ENCODE measurements around the gene PLSCR3. TPM values are rescaled to one million over a fixed set of nuclear protein-coding genes. Genes with fewer than 3 reads are reported as not detected.

PLSCR3 gene
- polyA plus RNA-seq, 4 donors = 6.3 to 18.0 (median 13.6) TPM

GRCh38 chr17:7431231-7431630, 36.9 kb upstream of the PLSCR3 start:
- FAIRE-seq = no peak
- Histone ChIP-seq H3K27ac (ENCODE audit: low read depth in 1 of 3, low read length in 2 of 3) (no peak overlapping the region), H3K4me3 (ENCODE audit: low read depth in 1 of 3, low read length in 3 of 3) (no peak overlapping the region), H3K36me3 (ENCODE audit: control insufficient read depth in 3 of 3, insufficient read depth in 2 of 3, low read depth in 1 of 3, low read length in 3 of 3) (no peaks in the 10 kb centered on the region), H3K9me3 (ENCODE audit: control insufficient read depth in 2 of 2, insufficient read depth in 1 of 2, low read depth in 1 of 2, low read length in 1 of 2) (no peaks in the 10 kb centered on the region), H3K27me3 (ENCODE audit: control insufficient read depth in 3 of 3, insufficient read depth in 3 of 3, low read length in 3 of 3) (peaks cover 0 to 10% (median 0%) of the 10 kb centered on the region in 3 donors), H3K4me1 (ENCODE audit: control insufficient read depth in 3 of 3, insufficient read depth in 2 of 3, low read depth in 1 of 3, low read length in 2 of 3) (peaks cover 0 to 3% (median 0%) of the 10 kb centered on the region in 3 donors)
- no peak for DNase-seq
- 87 to 91% (median 91%) methylated on average over 1 of the region's 1 CpG for WGBS, 3 donors

- 91 to 93% (median 92%) methylated on average over 10 of the region's 10 CpGs for WGBS, 3 donors
- FAIRE-seq = no peak
Observed at GRCh38 chr17:7429722-7430121, 35.4 kb upstream of the PLSCR3 start.

DNA sequence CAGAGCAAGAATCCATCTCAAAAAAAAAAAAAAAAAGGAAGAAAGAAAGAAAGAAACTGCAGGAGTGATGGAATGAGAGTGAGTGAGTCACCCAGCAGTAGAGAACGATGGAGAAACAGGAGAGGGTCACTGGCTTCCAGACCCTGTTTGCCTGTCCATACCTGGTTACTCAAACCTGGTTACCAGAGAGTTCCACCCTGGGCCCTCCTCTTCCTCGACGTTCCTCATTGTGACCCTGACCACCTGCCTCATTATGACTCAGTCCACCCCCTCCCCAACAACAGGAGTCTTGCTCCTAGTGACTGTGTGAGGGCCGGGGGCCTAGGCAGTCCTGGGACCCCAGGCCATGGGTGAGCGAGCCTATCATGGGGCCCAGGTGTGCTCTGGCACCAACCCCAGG, 34.2 kb upstream of the PLSCR3 start, which contains the start of gene SPEM3:
SPEM3 (plus strand) TSS at position 301 of the 400 bp plus-strand sequence; CDS start at position 347, 46 bp downstream.
- Histone ChIP-seq H3K27ac (ENCODE audit: low read depth in 1 of 3, low read length in 2 of 3) (no peak within 1 kb of the TSS), H3K36me3 (ENCODE audit: control insufficient read depth in 3 of 3, insufficient read depth in 2 of 3, low read depth in 1 of 3, low read length in 3 of 3) (no peaks in the 10 kb centered on the region), H3K4me1 (ENCODE audit: control insufficient read depth in 3 of 3, insufficient read depth in 2 of 3, low read depth in 1 of 3, low read length in 2 of 3) (no peaks in the 10 kb centered on the region), H3K9me3 (ENCODE audit: control insufficient read depth in 2 of 2, insufficient read depth in 1 of 2, low read depth in 1 of 2, low read length in 1 of 2) (no peaks in the 10 kb centered on the region), H3K27me3 (ENCODE audit: control insufficient read depth in 3 of 3, insufficient read depth in 3 of 3, low read length in 3 of 3) (peaks cover 0 to 3% (median 0%) of the 10 kb centered on the region in 3 donors), H3K4me3 (ENCODE audit: low read depth in 1 of 3, low read length in 3 of 3) (no peak within 1 kb of the TSS)
- WGBS, 3 donors = 42 to 72% (median 52%) methylated on average over 5 of the region's 5 CpGs
- FAIRE-seq = no peak
- DNase-seq = no peak

More at GRCh38 chr17:7429722-7430121, 35.4 kb upstream of the PLSCR3 start:
- H3K27ac ChIP-seq (ENCODE audit: low read depth in 1 of 3, low read length in 2 of 3) = no peak overlapping the region
- H3K9me3 ChIP-seq (ENCODE audit: control insufficient read depth in 2 of 2, insufficient read depth in 1 of 2, low read depth in 1 of 2, low read length in 1 of 2) = no peaks in the 10 kb centered on the region
- no peaks in the 10 kb centered on the region for H3K4me1 ChIP-seq (ENCODE audit: control insufficient read depth in 3 of 3, insufficient read depth in 2 of 3, low read depth in 1 of 3, low read length in 2 of 3)
- H3K36me3 ChIP-seq (ENCODE audit: control insufficient read depth in 3 of 3, insufficient read depth in 2 of 3, low read depth in 1 of 3, low read length in 3 of 3) = no peaks in the 10 kb centered on the region
- no peak overlapping the region for H3K4me3 ChIP-seq (ENCODE audit: low read depth in 1 of 3, low read length in 3 of 3)
- DNase-seq = no peak
- H3K27me3 ChIP-seq (ENCODE audit: control insufficient read depth in 3 of 3, insufficient read depth in 3 of 3, low read length in 3 of 3) = peaks cover 0 to 3% (median 0%) of the 10 kb centered on the region in 3 donors

GRCh38 chr17:7427549-7427948, 33.2 kb upstream of the PLSCR3 start:
- 91 to 95% (median 92%) methylated on average over 7 of the region's 7 CpGs for WGBS, 3 donors
- no peak overlapping the region for H3K4me3 ChIP-seq (ENCODE audit: low read depth in 1 of 3, low read length in 3 of 3)
- H3K9me3 ChIP-seq (ENCODE audit: control insufficient read depth in 2 of 2, insufficient read depth in 1 of 2, low read depth in 1 of 2, low read length in 1 of 2) = no peaks in the 10 kb centered on the region
- H3K27ac ChIP-seq (ENCODE audit: low read depth in 1 of 3, low read length in 2 of 3) = no peak overlapping the region
- no peak for DNase-seq
- H3K36me3 ChIP-seq (ENCODE audit: control insufficient read depth in 3 of 3, insufficient read depth in 2 of 3, low read depth in 1 of 3, low read length in 3 of 3) = no peaks in the 10 kb centered on the region
- H3K4me1 ChIP-seq (ENCODE audit: control insufficient read depth in 3 of 3, insufficient read depth in 2 of 3, low read depth in 1 of 3, low read length in 2 of 3) = no peaks in the 10 kb centered on the region
- no peak for FAIRE-seq
- H3K27me3 ChIP-seq (ENCODE audit: control insufficient read depth in 3 of 3, insufficient read depth in 3 of 3, low read length in 3 of 3) = peaks cover 0 to 3% (median 0%) of the 10 kb centered on the region in 3 donors

DNA sequence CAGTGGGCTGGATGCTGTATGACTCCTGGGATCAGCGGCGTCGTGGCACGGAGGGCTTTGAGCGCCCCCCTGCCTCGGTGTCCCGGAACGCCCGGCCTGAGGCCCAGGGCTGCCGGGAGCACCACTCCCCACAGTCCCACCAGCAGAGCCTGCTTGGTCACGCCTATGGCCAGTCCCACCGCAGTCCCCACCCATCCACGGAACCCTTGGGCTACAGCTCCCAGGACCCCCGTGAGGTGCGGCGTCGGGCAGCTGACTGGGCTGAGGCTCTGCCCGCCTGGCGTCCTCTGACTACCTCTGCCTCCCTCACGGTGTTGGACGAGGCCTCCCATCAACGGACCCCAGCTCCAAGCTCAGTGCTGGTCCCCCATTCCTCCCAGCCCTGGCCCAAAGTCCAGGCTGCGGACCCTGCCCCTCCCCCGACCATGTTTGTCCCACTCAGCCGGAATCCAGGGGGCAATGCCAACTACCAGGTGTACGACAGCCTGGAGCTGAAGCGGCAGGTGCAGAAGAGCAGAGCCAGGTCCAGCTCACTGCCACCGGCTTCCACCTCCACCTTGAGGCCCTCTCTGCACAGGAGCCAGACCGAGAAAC, 32.7 kb upstream of the PLSCR3 start:
- Histone ChIP-seq H3K36me3 (ENCODE audit: control insufficient read depth in 3 of 3, insufficient read depth in 2 of 3, low read depth in 1 of 3, low read length in 3 of 3) (no peaks in the 10 kb centered on the region), H3K9me3 (ENCODE audit: control insufficient read depth in 2 of 2, insufficient read depth in 1 of 2, low read depth in 1 of 2, low read length in 1 of 2) (no peaks in the 10 kb centered on the region), H3K4me3 (ENCODE audit: low read depth in 1 of 3, low read length in 3 of 3) (no peak overlapping the region), H3K4me1 (ENCODE audit: control insufficient read depth in 3 of 3, insufficient read depth in 2 of 3, low read depth in 1 of 3, low read length in 2 of 3) (no peaks in the 10 kb centered on the region), H3K27ac (ENCODE audit: low read depth in 1 of 3, low read length in 2 of 3) (no peak overlapping the region), H3K27me3 (ENCODE audit: control insufficient read depth in 3 of 3, insufficient read depth in 3 of 3, low read length in 3 of 3) (peaks cover 0 to 3% (median 0%) of the 10 kb centered on the region in 3 donors)
- WGBS, 3 donors = 90 to 93% (median 93%) methylated on average over 29 of the region's 29 CpGs
- FAIRE-seq = no peak
- DNase-seq = no peak

DNA sequence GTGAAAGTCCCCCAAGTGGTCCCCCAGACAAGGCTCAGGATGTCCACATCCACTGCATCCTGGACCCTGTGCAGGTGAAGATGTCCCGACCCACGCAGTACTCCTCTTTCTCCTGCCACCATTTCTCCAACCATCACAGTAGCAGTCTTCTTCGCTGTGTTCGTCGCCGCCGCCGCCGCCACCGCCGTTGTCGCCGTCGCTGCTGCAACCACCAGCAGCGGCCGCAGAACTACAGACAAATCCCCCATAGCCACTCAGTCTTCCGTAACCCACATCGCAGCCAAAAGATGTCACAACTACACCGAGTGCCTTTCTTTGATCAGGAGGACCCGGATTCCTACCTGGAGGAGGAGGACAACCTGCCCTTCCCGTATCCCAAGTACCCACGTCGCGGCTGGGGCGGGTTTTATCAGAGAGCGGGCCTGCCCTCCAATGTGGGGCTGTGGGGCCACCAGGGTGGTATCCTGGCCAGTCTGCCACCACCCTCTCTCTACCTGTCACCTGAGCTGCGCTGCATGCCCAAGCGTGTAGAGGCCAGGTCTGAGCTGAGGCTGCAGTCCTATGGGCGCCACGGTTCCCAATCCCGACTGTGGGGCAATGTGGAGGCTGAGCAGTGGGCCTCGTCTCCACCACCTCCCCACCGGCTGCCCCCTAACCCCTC, 32.0 kb upstream of the PLSCR3 start:
- H3K9me3 ChIP-seq (ENCODE audit: control insufficient read depth in 2 of 2, insufficient read depth in 1 of 2, low read depth in 1 of 2, low read length in 1 of 2) = no peaks in the 10 kb centered on the region
- DNase-seq (no peak), FAIRE-seq (no peak)
- WGBS, 3 donors = 93 to 94% (median 94%) methylated on average over 31 to 33 of the region's 33 CpGs
- peaks cover 0 to 3% (median 0%) of the 10 kb centered on the region in 3 donors for H3K27me3 ChIP-seq (ENCODE audit: control insufficient read depth in 3 of 3, insufficient read depth in 3 of 3, low read length in 3 of 3)
- H3K4me3 ChIP-seq (ENCODE audit: low read depth in 1 of 3, low read length in 3 of 3) = no peak overlapping the region
- no peaks in the 10 kb centered on the region for H3K36me3 ChIP-seq (ENCODE audit: control insufficient read depth in 3 of 3, insufficient read depth in 2 of 3, low read depth in 1 of 3, low read length in 3 of 3)
- no peak overlapping the region for H3K27ac ChIP-seq (ENCODE audit: low read depth in 1 of 3, low read length in 2 of 3)
- H3K4me1 ChIP-seq (ENCODE audit: control insufficient read depth in 3 of 3, insufficient read depth in 2 of 3, low read depth in 1 of 3, low read length in 2 of 3) = no peaks in the 10 kb centered on the region

DNA sequence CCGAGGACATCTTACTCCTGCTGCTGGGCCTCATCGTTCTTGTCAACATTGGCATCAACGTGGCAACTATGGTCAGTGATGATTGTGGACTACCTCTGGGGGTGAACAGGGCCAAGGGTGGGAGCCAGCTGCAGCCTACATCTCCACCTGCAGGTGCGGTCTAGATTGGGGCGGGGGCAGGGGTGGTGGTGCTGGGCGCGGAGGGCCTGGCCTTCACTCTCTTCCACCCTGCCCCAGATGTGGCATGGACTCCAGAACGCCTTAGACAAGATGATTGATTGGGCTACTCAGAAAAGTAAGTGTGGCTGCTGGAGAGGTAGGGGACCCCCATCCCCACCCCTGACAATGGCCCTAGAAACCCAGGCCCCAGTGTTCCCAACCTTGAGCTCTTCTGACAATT, 31.4 kb upstream of the PLSCR3 start:
- FAIRE-seq = no peak

GRCh38 chr17:7425316-7425715, 31.0 kb upstream of the PLSCR3 start, which contains the start of gene SPEM2:
SPEM2 (plus strand) TSS chr17:7425616; CDS start chr17:7425689, 73 bp downstream.
- Histone ChIP-seq H3K36me3 (ENCODE audit: control insufficient read depth in 3 of 3, insufficient read depth in 2 of 3, low read depth in 1 of 3, low read length in 3 of 3) (no peaks in the 10 kb centered on the region), H3K4me1 (ENCODE audit: control insufficient read depth in 3 of 3, insufficient read depth in 2 of 3, low read depth in 1 of 3, low read length in 2 of 3) (no peaks in the 10 kb centered on the region), H3K4me3 (ENCODE audit: low read depth in 1 of 3, low read length in 3 of 3) (no peak within 1 kb of the TSS), H3K27me3 (ENCODE audit: control insufficient read depth in 3 of 3, insufficient read depth in 3 of 3, low read length in 3 of 3) (peaks cover 0 to 3% (median 0%) of the 10 kb centered on the region in 3 donors), H3K27ac (ENCODE audit: low read depth in 1 of 3, low read length in 2 of 3) (no peak within 1 kb of the TSS), H3K9me3 (ENCODE audit: control insufficient read depth in 2 of 2, insufficient read depth in 1 of 2, low read depth in 1 of 2, low read length in 1 of 2) (no peaks in the 10 kb centered on the region)
- FAIRE-seq (no peak), DNase-seq (no peak)
- 74 to 79% (median 75%) methylated on average over 7 of the region's 7 CpGs for WGBS, 3 donors

More for the DNA sequence above, 31.4 kb upstream of the PLSCR3 start:
- no peaks in the 10 kb centered on the region for H3K4me1 ChIP-seq (ENCODE audit: control insufficient read depth in 3 of 3, insufficient read depth in 2 of 3, low read depth in 1 of 3, low read length in 2 of 3)
- 71 to 83% (median 75%) methylated on average over 6 to 8 of the region's 8 CpGs for WGBS, 3 donors
- no peaks in the 10 kb centered on the region for H3K9me3 ChIP-seq (ENCODE audit: control insufficient read depth in 2 of 2, insufficient read depth in 1 of 2, low read depth in 1 of 2, low read length in 1 of 2)
- peaks cover 0 to 3% (median 0%) of the 10 kb centered on the region in 3 donors for H3K27me3 ChIP-seq (ENCODE audit: control insufficient read depth in 3 of 3, insufficient read depth in 3 of 3, low read length in 3 of 3)
- H3K4me3 ChIP-seq (ENCODE audit: low read depth in 1 of 3, low read length in 3 of 3) = no peak overlapping the region
- no peak overlapping the region for H3K27ac ChIP-seq (ENCODE audit: low read depth in 1 of 3, low read length in 2 of 3)
- no peak for DNase-seq
- H3K36me3 ChIP-seq (ENCODE audit: control insufficient read depth in 3 of 3, insufficient read depth in 2 of 3, low read depth in 1 of 3, low read length in 3 of 3) = no peaks in the 10 kb centered on the region
